SH-SY5Y (cell line): ENCODE measurements around the gene GARIN3.

Experiments
- GATA2 ChIP-seq: IDR thresholded peaks from 2 replicates; pipeline ENCODE4 v1.6.1; 2011; ENCODE audit warnings: mild to moderate bottlenecking, low read depth, low read length
- GATA3 ChIP-seq: IDR thresholded peaks from 2 replicates; pipeline ENCODE4 v1.6.1; 2011; ENCODE audit warnings: low read depth, mild to moderate bottlenecking, low read length, moderate library complexity

The GARIN3 gene

GRCh38 chr5:157137691-157138090, 28.4 kb downstream of the GARIN3 start:
- TF ChIP-seq GATA2 (no peak), GATA3 (no peak)

- TF ChIP-seq GATA3, result no peak
- TF ChIP-seq GATA2, result no peak
Observed at GRCh38 chr5:157132281-157132612, 33.8 kb downstream of the GARIN3 start.

DNA sequence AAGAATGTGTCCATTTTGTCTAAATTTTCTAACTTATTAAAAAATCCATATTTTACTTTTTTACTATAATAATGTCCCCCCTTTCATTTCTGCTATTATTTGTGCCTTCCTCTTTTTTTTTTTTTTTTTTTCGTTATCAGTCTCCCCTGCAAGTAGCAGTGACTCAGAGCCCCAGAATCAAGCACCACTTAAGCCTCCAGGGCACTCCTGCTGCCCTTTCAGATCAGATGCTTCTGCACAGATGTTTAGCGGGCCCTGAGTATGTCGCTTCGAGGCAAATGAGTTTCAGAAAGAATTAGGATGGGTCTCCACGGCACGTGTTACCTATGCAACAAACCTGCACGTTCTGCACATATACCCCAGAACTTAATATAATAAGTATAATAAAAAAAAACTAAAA, 35.1 kb downstream of the GARIN3 start:
- TF ChIP-seq GATA2 (peak; percentile 47; the same call in 1 of the 2 replicates), GATA3 (no peak)

- TF ChIP-seq GATA3 (no peak), GATA2 (no peak)
Observed at GRCh38 chr5:157121709-157122108, 44.4 kb downstream of the GARIN3 start.

GRCh38 chr5:157120102-157120501, 46.0 kb downstream of the GARIN3 start:
- no peak for TF ChIP-seq GATA2
- no peak for TF ChIP-seq GATA3

DNA sequence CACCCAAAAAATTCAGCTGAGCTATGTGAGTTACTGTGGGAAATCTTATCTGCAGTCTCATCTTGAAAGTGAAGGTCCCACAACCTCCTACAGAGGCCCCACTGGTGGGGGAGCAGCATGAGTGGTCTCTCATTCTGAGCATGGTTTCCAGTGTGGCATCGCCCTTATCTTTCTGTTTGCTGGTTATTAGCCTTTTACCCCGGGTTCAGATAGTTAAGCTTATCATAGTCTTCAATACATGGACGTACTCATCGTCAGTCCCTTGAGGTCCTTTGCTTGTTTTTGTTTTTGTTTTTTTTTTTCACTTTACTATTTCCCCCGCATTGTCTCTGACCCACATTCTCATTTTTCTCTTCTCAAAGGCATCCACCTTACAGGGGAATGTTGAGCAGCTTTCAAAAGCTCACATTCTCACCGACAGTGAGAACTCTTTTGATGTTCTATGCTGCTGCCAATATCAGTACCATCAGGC, 49.5 kb downstream of the GARIN3 start:
- TF ChIP-seq GATA2 (no peak), GATA3 (no peak)

GRCh38 chr5:157115502-157115901, 50.6 kb downstream of the GARIN3 start:
- TF ChIP-seq GATA2 (no peak), GATA3 (no peak)

GRCh38 chr5:157115012-157115411, 51.1 kb downstream of the GARIN3 start:
- TF ChIP-seq GATA3, result no peak
- no peak for TF ChIP-seq GATA2

- no peak for TF ChIP-seq GATA3
- no peak for TF ChIP-seq GATA2
Observed at GRCh38 chr5:157113002-157113401, 53.1 kb downstream of the GARIN3 start.
